Central memory CD8-positive, alpha-beta T cell (primary cell): ENCODE data around the gene IL20RB.
A peak's percentile ranks its signal among the peaks of the same experiment; 100 is the strongest.

Experiments used
- ATAC-seq: fragments of 150-1000 bp; cut with Tn5 transposase; replicated peaks from 2 replicates; pipeline ENCODE4 v1.10.0; 2022; ENCODE audit warnings: mild to moderate bottlenecking, moderate FRiP score, moderate number of reproducible peaks; ENCODE audit not compliant: poor library complexity, severe bottlenecking; ENCODE audit errors: extremely low read depth
- DNase-seq, 2 donors: peaks; one replicate each; pipeline ENCODE4 v3.0.0; 2021; ENCODE audit warnings: low spot score in 2 of 2
- H3K27ac Mint-ChIP-seq: one replicate; pipeline ENCODE4 v1.8.0; 2022; ENCODE audit warnings: low read depth, mild to moderate bottlenecking, moderate library complexity, mixed read lengths
- H3K27me3 Mint-ChIP-seq: one replicate; pipeline ENCODE4 v1.8.0; 2022; ENCODE audit warnings: mixed read lengths
- H3K36me3 Mint-ChIP-seq: one replicate; pipeline ENCODE4 v1.8.0; 2022; ENCODE audit warnings: mild to moderate bottlenecking, moderate library complexity, mixed read lengths; ENCODE audit not compliant: insufficient read depth
- H3K4me1 Mint-ChIP-seq: one replicate; pipeline ENCODE4 v1.8.0; 2022; ENCODE audit warnings: mixed read lengths
- H3K4me3 Mint-ChIP-seq: one replicate; pipeline ENCODE4 v1.8.0; 2022; ENCODE audit warnings: mild to moderate bottlenecking, moderate library complexity, mixed read lengths
- H3K9me3 Mint-ChIP-seq: one replicate; pipeline ENCODE4 v1.8.0; 2022; ENCODE audit warnings: mixed read lengths

Gene IL20RB, protein sequence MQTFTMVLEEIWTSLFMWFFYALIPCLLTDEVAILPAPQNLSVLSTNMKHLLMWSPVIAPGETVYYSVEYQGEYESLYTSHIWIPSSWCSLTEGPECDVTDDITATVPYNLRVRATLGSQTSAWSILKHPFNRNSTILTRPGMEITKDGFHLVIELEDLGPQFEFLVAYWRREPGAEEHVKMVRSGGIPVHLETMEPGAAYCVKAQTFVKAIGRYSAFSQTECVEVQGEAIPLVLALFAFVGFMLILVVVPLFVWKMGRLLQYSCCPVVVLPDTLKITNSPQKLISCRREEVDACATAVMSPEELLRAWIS

DNA sequence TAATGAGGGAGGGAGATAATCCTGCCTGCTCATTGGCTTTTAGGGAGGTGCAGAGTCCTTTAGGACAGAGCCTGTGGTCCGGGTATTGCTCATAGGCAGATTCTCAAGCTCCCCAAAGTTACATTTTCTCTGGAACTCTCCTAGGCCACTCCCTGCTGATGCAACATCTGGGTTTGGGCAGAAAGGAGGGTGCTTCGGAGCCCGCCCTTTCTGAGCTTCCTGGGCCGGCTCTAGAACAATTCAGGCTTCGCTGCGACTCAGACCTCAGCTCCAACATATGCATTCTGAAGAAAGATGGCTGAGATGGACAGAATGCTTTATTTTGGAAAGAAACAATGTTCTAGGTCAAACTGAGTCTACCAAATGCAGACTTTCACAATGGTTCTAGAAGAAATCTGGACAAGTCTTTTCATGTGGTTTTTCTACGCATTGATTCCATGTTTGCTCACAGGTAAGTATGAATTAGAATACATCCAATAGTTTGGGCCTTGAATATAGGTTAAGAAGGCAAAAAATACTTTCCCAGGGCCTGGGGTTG lies at the start of gene IL20RB:
Gene IL20RB, plus strand, starts transcription at position 233 of the 538 bp plus-strand sequence. Its CDS starts 131 bp downstream, at position 364.
- no peak within 1 kb of the TSS for H3K27ac Mint-ChIP-seq
- H3K4me1 Mint-ChIP-seq, result peaks cover 31% of the 10 kb centered on the region
- H3K4me3 Mint-ChIP-seq, result no peak within 1 kb of the TSS
- H3K36me3 Mint-ChIP-seq, result peaks cover 4% of the 10 kb centered on the region
- DNase-seq (no peak), ATAC-seq (no peak)
- no peaks in the 10 kb centered on the region for H3K9me3 Mint-ChIP-seq
- H3K27me3 Mint-ChIP-seq, result no peaks in the 10 kb centered on the region

DNA sequence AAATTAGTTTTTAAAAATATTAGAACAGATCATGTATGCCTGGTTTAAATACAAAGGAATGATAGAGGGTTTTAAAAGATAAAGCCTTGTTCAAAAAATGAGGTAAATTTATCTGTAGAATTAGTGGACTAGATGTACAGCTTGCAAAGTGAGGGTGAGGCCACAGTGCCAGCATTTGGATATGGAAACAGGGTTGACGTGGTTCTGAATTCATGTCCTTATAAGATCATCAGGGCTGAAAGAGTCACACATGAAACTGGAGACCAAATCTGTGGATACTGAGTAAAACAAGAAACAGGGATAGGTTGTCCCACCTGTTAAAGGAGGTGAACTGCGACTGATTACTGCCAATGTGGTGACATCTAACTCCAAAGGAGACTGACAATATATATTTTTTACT lies 49.5 kb upstream of the IL20RB start:
- Mint-ChIP-seq H3K27me3 (no peaks in the 10 kb centered on the region), H3K4me1 (peaks cover 79% of the 10 kb centered on the region), H3K4me3 (no peak overlapping the region), H3K36me3 (peaks cover 12% of the 10 kb centered on the region), H3K27ac (peak overlapping the region; percentile 88), H3K9me3 (peaks cover 5% of the 10 kb centered on the region)
- ATAC-seq, result no peak
- no peak for DNase-seq

DNA sequence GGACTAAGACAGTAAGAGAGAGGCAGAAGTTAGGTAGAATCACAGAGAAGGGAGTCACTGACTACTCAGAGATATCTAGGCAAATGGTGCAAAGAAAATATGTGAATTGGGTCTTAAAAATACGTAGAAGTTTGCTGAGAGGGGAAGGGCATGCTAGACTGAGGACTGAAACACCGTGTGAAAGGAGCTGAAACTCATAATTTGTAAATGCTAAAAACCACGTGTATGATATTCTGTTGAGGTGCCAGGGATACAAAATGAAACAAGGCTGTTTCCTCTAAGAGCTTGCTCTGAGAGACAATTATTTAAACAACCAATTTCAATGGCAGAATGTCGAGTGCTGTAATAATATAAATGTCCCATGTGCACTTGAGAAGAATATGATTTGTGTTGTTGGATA lies 48.6 kb upstream of the IL20RB start:
- H3K27ac Mint-ChIP-seq, result peak overlapping the region; percentile 88
- ATAC-seq (peak; percentile 59), DNase-seq (no peak)
- H3K9me3 Mint-ChIP-seq, result no peaks in the 10 kb centered on the region
- peaks cover 74% of the 10 kb centered on the region for H3K4me1 Mint-ChIP-seq
- H3K27me3 Mint-ChIP-seq, result no peaks in the 10 kb centered on the region
- peak overlapping the region; percentile 60 for H3K4me3 Mint-ChIP-seq
- peaks cover 15% of the 10 kb centered on the region for H3K36me3 Mint-ChIP-seq

DNA sequence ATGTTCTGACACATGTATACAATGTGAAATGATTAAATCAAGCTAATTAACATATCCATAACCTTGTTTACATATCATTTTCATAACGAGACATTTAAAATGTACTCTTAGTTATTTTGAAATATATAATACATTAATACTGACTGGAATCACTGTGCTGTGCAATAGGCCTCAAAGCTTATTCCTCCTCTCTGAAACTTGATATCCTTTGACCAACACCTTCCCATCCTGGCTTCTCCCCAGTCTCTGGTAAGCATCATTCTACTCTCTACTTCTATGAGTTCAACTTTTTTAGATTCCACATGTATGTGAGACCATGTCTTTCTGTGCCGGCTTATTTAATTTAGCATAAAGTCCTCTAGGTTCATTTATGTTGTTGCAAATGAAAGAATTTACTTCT lies 47.1 kb upstream of the IL20RB start:
- DNase-seq (no peak), ATAC-seq (no peak)
- H3K27ac Mint-ChIP-seq, result peak overlapping the region; percentile 88
- H3K27me3 Mint-ChIP-seq, result no peaks in the 10 kb centered on the region
- peaks cover 86% of the 10 kb centered on the region for H3K4me1 Mint-ChIP-seq
- H3K36me3 Mint-ChIP-seq, result peaks cover 20% of the 10 kb centered on the region
- no peaks in the 10 kb centered on the region for H3K9me3 Mint-ChIP-seq
- H3K4me3 Mint-ChIP-seq, result no peak overlapping the region

DNA sequence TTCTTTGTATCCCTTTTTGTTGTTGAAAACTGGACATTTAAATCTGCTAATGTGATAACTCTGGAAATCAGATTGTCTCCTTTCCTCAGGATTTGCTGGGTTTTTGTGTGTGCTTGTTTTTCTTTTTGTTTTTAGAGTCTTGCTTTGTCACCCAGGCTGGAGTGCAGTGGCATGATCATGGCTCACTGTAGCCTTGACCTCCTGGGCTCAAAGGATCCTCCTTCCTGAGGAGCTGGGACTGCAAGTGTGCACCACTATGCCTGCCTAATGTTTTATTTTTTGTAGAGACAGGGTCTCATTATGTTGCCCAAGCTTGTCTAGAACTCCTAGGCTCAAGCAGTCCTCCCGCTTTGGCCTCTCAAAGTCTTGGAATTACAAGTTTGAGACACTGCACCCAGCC lies 44.6 kb upstream of the IL20RB start:
- Mint-ChIP-seq H3K4me3 (no peak overlapping the region), H3K27ac (peak overlapping the region; percentile 88), H3K27me3 (no peaks in the 10 kb centered on the region), H3K4me1 (peaks cover 87% of the 10 kb centered on the region), H3K9me3 (no peaks in the 10 kb centered on the region), H3K36me3 (peaks cover 13% of the 10 kb centered on the region)
- no peak for DNase-seq
- no peak for ATAC-seq

DNA sequence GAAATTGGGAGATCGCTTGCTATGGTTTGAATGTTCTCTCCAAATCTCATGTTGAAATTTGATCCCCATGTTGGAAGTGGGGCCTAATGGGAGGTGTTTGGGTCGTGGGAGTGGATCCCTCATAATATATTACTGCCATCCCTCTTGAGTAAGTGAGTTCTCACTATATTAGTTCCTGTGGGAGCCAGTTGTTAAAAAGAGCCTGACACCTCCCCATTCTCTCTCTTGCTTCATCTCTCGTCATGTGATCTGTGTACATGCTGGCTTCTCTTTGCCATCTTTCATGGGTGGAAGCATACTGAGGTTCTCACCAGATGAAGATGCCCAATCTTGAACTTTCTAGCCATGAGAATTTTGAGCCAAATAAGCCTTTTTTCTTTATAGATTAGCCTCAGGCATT lies 43.0 kb upstream of the IL20RB start:
- Mint-ChIP-seq H3K27ac (peak overlapping the region; percentile 98), H3K36me3 (peaks cover 15% of the 10 kb centered on the region), H3K4me3 (peak overlapping the region; percentile 3), H3K4me1 (peaks cover 81% of the 10 kb centered on the region), H3K27me3 (no peaks in the 10 kb centered on the region), H3K9me3 (no peaks in the 10 kb centered on the region)
- no peak for DNase-seq
- ATAC-seq, result no peak

DNA sequence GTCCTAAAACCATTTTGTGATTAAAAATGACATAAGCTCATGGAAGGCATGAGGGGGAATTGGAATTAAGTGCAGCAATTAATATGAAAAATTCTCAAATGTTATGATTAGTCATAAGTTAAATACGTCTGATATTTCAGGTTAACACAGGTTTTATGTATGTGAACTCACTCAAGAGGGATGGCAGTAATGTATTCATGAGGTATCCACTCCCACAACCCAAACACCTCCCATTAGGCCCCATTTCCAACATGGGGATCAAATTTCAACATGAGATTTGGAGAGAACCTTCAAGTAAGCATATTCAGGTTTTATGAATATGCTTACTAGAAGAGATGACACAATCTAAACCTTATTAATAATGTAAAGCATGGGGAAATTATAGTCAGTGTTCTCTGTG lies 41.6 kb upstream of the IL20RB start:
- Mint-ChIP-seq H3K27ac (peak overlapping the region; percentile 98), H3K4me1 (peaks cover 73% of the 10 kb centered on the region), H3K27me3 (no peaks in the 10 kb centered on the region), H3K4me3 (no peak overlapping the region), H3K36me3 (peaks cover 15% of the 10 kb centered on the region), H3K9me3 (no peaks in the 10 kb centered on the region)
- ATAC-seq (no peak), DNase-seq (no peak)

DNA sequence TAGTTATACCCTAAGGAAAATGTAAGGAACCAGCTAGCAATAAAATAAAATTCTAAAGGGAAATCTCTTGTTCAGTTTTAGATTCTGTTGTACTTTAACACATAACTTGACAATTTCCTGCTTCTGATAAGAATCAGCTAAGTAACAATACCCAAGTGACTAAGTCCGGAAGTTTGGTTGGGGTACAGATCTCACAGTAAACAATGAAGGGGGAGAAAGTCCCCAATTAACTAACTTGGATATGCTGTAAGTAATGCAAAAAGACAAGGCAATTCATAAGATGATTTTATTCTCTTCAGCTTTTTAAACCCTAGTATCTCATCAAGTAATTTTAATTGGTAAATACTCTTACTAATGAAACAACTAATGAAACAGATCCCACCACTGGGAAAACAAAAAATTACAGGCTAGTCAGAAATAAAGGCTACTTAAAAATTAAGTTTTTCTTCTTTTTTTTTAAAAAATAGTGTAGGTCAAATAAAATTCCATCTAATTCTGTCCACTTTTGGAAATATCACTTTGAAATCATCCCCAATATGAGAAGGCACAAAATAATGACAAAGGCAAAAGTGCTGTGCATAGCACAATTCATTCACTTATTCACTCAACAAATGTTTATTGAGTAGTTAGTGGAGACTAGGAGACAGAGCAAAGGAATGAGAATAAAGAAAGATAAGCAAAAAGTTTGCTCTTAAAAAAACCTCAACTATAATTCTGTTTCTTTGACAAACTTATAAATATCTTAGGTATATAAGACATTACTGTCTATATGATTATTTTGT lies 37.8 kb upstream of the IL20RB start:
- H3K4me3 Mint-ChIP-seq, result peak overlapping the region; percentile 34
- no peaks in the 10 kb centered on the region for H3K27me3 Mint-ChIP-seq
- peak overlapping the region; percentile 98 for H3K27ac Mint-ChIP-seq
- no peaks in the 10 kb centered on the region for H3K9me3 Mint-ChIP-seq
- DNase-seq (peak in 1 of 2 donors; percentile 22), ATAC-seq (peak; percentile 92)
- H3K36me3 Mint-ChIP-seq, result peaks cover 13% of the 10 kb centered on the region
- H3K4me1 Mint-ChIP-seq, result peaks cover 75% of the 10 kb centered on the region

DNA sequence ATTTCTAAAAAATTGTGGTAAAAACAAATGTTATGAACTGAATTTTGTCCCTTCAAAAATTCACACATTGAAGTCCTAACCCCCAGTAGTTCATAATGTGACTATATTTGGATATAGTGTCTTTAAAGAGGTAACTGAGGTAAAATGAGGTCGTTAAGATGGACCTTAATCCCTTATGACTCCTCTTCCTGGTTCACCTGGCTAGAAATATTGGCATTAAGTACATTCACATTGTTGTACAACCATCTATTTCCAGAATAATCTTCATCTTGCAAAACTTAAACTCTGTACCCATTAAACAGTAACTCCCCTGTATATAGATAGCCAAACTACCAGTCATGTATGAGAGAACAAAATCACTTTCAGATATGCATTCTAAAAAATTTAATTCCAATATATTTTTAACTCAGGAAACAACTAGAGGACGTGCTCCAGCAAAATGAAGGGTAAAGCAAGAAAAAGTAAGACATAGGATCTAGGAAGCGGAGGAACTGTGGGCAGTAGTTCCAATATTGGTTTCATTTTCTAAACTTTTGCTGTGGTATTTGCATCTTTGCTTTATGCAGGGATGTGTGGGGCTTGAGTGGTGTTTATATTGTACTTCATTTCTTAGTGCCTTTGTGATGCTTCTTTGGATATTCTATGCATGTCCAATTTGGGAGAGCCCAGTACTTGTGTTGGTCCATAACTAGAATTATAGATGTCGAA lies 36.7 kb upstream of the IL20RB start:
- ATAC-seq, result peak; percentile 20
- Mint-ChIP-seq H3K4me3 (peak overlapping the region; percentile 86), H3K9me3 (no peaks in the 10 kb centered on the region), H3K27me3 (no peaks in the 10 kb centered on the region), H3K4me1 (peaks cover 74% of the 10 kb centered on the region), H3K27ac (peak overlapping the region; percentile 98), H3K36me3 (peaks cover 8% of the 10 kb centered on the region)
- DNase-seq, result no peak

DNA sequence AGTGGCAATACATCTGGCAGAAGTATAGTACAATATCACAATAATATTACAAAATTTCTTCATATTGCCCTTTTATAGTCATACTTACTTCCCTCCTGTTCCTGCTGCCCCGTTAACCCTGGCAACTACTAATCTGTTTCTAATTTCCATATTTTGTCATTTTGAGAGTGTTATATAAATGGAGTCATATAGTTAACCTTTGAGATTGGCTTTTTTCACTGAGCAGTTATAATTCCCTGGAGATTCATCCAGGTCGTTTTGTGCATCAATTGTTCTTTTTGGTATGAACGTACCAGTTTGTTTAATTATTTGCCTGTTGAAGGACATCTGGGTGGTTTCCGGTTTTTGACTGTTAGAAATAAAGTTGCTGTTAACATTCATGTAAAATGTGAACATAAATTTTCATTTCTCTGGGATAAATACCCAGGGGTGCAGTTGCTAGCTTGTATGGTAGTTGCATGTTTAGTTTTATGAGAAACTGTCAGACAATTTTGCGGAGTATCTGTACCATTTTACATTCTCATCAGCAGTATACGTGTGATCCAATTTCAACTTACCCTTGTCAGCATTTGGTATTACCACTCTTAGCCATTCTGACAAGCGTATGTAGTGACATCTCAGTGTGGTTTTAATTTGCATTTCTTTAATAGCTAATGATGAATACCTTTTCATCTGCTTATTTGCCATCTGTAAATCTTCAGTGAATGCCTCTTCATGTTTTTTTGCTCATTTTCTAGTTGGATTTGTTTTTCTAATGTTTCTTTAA lies 32.2 kb upstream of the IL20RB start:
- peaks cover 68% of the 10 kb centered on the region for H3K4me1 Mint-ChIP-seq
- H3K27me3 Mint-ChIP-seq, result no peaks in the 10 kb centered on the region
- peak overlapping the region; percentile 9 for H3K4me3 Mint-ChIP-seq
- H3K36me3 Mint-ChIP-seq, result peaks cover 10% of the 10 kb centered on the region
- H3K27ac Mint-ChIP-seq, result peak overlapping the region; percentile 63
- no peaks in the 10 kb centered on the region for H3K9me3 Mint-ChIP-seq
- no peak for DNase-seq
- no peak for ATAC-seq

DNA sequence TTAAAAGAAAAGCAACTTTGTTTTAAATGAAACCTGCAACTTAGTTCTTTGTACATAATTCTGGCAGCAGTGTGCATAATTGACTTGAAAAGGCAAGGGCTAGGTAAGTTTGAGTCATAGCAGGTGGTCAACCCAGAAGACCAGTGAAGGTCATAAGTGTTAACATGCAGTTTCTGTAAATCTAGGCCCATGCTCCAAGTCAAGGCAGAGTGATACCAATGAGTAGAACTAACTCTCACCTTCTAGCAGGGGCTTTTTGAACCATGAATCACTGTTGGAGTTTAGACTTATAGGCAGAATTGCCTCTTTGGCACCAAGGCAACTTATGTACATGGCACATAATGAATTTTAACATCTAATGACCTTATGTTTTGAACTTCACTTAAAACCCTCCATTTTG lies 29.5 kb upstream of the IL20RB start:
- peaks cover 8% of the 10 kb centered on the region for H3K36me3 Mint-ChIP-seq
- no peaks in the 10 kb centered on the region for H3K27me3 Mint-ChIP-seq
- no peak overlapping the region for H3K4me3 Mint-ChIP-seq
- DNase-seq, result no peak
- H3K27ac Mint-ChIP-seq, result peak overlapping the region; percentile 73
- H3K4me1 Mint-ChIP-seq, result peaks cover 64% of the 10 kb centered on the region
- no peaks in the 10 kb centered on the region for H3K9me3 Mint-ChIP-seq
- no peak for ATAC-seq
